Skeletal muscle satellite cell (primary cell): ENCODE data around the gene IP6K3.

Experiments used
- H3K27me3 ChIP-seq: 2 replicates; pipeline ENCODE4 v1.7.0; 2013; ENCODE audit warnings: low read length; ENCODE audit not compliant: control insufficient read depth, insufficient read depth
- H3K36me3 ChIP-seq: 2 replicates; pipeline ENCODE4 v1.7.0; 2013; ENCODE audit warnings: mild to moderate bottlenecking, control low read depth, low read length; ENCODE audit not compliant: insufficient read depth
- H3K4me1 ChIP-seq: 2 replicates; pipeline ENCODE4 v1.7.0; 2013; ENCODE audit warnings: low read length; ENCODE audit not compliant: control insufficient read depth, insufficient read depth
- H3K4me2 ChIP-seq: 2 replicates; pipeline ENCODE4 v1.7.0; 2013; ENCODE audit warnings: mild to moderate bottlenecking, low read length
- H3K4me3 ChIP-seq: 2 replicates; pipeline ENCODE4 v1.7.0; 2013; ENCODE audit warnings: low read length
- H3K9ac ChIP-seq: 2 replicates; pipeline ENCODE4 v1.7.0; 2013; ENCODE audit warnings: mild to moderate bottlenecking, low read depth, low read length, moderate library complexity
- H3K9me3 ChIP-seq: replicated peaks from 2 replicates; pipeline ENCODE4 v1.7.0; 2013; ENCODE audit warnings: mild to moderate bottlenecking, control low read depth, low read length

IP6K3 gene

DNA sequence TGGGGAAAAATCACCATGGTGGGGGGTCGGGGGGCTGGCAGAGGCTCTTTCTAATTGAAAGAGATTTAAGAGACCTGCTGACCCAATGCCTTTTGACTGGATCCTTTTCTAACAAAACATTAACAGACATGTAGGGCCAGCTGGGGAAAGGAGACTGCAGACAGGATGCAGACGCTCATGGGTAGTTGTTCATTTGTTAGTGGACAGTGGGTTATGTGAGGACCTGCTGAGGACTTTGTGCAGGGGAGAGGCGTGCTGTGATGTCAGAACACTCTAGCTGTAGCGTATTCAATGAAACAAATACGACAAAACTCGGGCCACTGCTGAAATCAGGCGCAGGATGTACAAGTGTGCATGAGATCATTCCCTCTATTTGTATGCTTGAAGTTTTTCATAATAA, 1.2 kb downstream of the IP6K3 start:
- H3K4me2 ChIP-seq, result peak overlapping the region; percentile 84
- H3K9me3 ChIP-seq, result no peaks in the 10 kb centered on the region
- H3K4me3 ChIP-seq, result peak overlapping the region; percentile 79
- peaks cover 77% of the 10 kb centered on the region for H3K4me1 ChIP-seq
- no peaks in the 10 kb centered on the region for H3K27me3 ChIP-seq
- H3K36me3 ChIP-seq, result peaks cover 13% of the 10 kb centered on the region
- peak overlapping the region; percentile 89 for H3K9ac ChIP-seq

GRCh38 chr6:33744895-33745546, 1.7 kb downstream of the IP6K3 start:
- H3K9ac ChIP-seq, result peak overlapping the region; percentile 89
- H3K27me3 ChIP-seq, result no peaks in the 10 kb centered on the region
- peak overlapping the region; percentile 79 for H3K4me3 ChIP-seq
- H3K9me3 ChIP-seq, result no peaks in the 10 kb centered on the region
- H3K36me3 ChIP-seq, result peaks cover 18% of the 10 kb centered on the region
- H3K4me2 ChIP-seq, result peak overlapping the region; percentile 84
- peaks cover 77% of the 10 kb centered on the region for H3K4me1 ChIP-seq

DNA sequence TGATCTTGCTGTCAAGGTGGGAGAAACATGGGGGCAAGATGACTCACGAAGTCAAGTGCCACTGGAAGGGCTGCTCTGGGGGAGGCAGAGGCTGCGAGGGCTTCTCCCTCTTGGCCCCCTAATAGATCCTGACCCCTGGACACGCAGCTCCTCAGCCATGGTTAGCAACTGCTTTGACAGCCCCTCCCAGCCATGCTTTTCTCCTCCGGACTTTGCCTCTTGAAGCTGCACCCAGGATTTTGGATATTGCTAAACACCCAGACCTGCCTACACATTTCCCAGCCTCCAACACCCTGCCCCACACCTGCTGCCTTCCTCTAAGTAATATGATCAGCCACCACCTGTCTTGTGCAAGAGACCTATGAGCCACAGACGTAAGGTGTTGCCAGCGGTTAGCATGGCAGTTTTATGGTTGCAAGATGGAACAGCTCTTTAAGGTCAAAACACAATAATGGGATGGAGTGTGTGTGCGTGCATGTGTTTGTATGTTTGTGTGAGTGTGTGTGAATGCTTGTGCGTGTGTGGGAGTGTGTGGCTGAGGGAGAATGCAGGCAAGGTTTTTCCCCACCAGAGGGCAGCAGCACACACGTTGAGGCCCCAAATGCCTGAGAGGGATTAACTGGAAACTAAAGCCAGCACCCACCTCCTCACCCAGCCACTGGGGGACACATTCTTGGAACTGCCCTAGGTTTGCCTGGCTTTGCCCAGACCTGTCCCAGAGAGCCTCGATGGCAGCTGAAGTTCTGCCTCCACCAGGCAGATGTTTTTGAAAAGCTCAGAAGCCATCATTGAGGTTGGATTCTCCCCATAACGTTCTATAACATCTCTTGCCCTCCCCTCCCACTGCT, 2.5 kb downstream of the IP6K3 start:
- Histone ChIP-seq H3K4me3 (peak overlapping the region; percentile 79), H3K36me3 (peaks cover 26% of the 10 kb centered on the region), H3K4me1 (peaks cover 75% of the 10 kb centered on the region), H3K27me3 (no peaks in the 10 kb centered on the region), H3K9me3 (no peaks in the 10 kb centered on the region), H3K4me2 (peak overlapping the region; percentile 84), H3K9ac (peak overlapping the region; percentile 30)

- H3K9ac ChIP-seq, result no peak overlapping the region
- H3K9me3 ChIP-seq, result no peaks in the 10 kb centered on the region
- no peaks in the 10 kb centered on the region for H3K27me3 ChIP-seq
- peaks cover 39% of the 10 kb centered on the region for H3K36me3 ChIP-seq
- peak overlapping the region; percentile 42 for H3K4me3 ChIP-seq
- H3K4me1 ChIP-seq, result peaks cover 72% of the 10 kb centered on the region
- peak overlapping the region; percentile 84 for H3K4me2 ChIP-seq
These were observed 3.9 kb downstream of the IP6K3 start for GRCh38 chr6:33742837-33743236.

DNA sequence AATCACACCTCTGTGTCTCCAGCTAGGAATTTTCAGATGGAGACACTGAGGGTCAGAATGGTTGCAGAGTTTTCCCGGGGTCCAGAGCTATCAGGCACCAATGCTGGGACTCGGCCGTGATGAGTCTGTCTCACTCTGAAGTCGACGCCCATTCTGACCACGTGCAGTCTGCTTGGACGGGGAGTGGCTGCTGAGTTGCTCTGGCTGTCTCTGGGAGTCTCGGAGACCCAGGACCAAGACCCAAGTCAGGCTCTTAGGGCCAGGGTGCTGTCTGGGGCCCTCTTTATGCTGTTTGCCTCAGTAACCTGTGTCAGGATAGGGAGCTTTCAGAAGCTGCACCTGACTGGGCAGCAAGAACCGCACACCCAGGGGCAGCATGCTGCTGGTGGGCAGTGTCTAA, 4.6 kb downstream of the IP6K3 start:
- Histone ChIP-seq H3K9ac (no peak overlapping the region), H3K4me3 (no peak overlapping the region), H3K36me3 (peaks cover 41% of the 10 kb centered on the region), H3K4me2 (peak overlapping the region; percentile 84), H3K27me3 (no peaks in the 10 kb centered on the region), H3K9me3 (no peaks in the 10 kb centered on the region), H3K4me1 (peaks cover 65% of the 10 kb centered on the region)

- peaks cover 52% of the 10 kb centered on the region for H3K4me1 ChIP-seq
- H3K9me3 ChIP-seq, result no peaks in the 10 kb centered on the region
- peak overlapping the region; percentile 34 for H3K4me2 ChIP-seq
- no peaks in the 10 kb centered on the region for H3K27me3 ChIP-seq
- H3K4me3 ChIP-seq, result no peak overlapping the region
- peak overlapping the region; percentile 29 for H3K9ac ChIP-seq
- H3K36me3 ChIP-seq, result peaks cover 44% of the 10 kb centered on the region
These were observed 5.9 kb downstream of the IP6K3 start for GRCh38 chr6:33740794-33741193.

GRCh38 chr6:33740204-33740608, 6.5 kb downstream of the IP6K3 start:
- Histone ChIP-seq H3K36me3 (peaks cover 47% of the 10 kb centered on the region), H3K9ac (peak overlapping the region; percentile 29), H3K9me3 (no peaks in the 10 kb centered on the region), H3K27me3 (no peaks in the 10 kb centered on the region), H3K4me3 (no peak overlapping the region), H3K4me2 (peak overlapping the region; percentile 34), H3K4me1 (peaks cover 46% of the 10 kb centered on the region)

DNA sequence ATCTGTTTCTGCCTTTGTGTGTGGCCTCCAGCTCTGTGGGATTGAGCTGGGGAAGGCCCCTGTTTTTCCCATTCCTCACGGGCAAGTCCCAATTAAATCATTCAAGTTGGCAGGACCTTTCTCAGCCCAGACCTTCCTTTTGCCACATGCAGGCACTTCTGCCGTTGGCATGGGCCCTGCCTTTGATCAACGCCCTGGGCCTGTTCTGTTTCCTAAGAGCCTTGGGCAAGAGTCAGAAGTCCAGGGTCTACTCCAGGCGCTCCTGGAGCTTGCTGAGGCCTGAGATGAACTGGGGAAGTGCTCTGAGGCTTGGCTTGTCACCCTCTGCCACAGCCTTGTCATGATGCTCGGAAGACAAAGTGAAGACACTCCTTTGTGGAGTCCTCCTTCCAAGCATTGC, 7.1 kb downstream of the IP6K3 start:
- H3K36me3 ChIP-seq, result peaks cover 53% of the 10 kb centered on the region

GRCh38 chr6:33738879-33739278, 7.8 kb downstream of the IP6K3 start:
- H3K4me3 ChIP-seq, result no peak overlapping the region
- H3K4me2 ChIP-seq, result no peak overlapping the region
- H3K9me3 ChIP-seq, result no peaks in the 10 kb centered on the region
- H3K4me1 ChIP-seq, result peaks cover 34% of the 10 kb centered on the region
- no peak overlapping the region for H3K9ac ChIP-seq
- H3K27me3 ChIP-seq, result no peaks in the 10 kb centered on the region
- H3K36me3 ChIP-seq, result peaks cover 58% of the 10 kb centered on the region

More for the DNA sequence above, 7.1 kb downstream of the IP6K3 start:
- Histone ChIP-seq H3K4me3 (no peak overlapping the region), H3K4me2 (no peak overlapping the region), H3K4me1 (peaks cover 41% of the 10 kb centered on the region), H3K27me3 (no peaks in the 10 kb centered on the region), H3K9ac (no peak overlapping the region), H3K9me3 (no peaks in the 10 kb centered on the region)

- peaks cover 64% of the 10 kb centered on the region for H3K36me3 ChIP-seq
- no peaks in the 10 kb centered on the region for H3K27me3 ChIP-seq
- no peak overlapping the region for H3K4me3 ChIP-seq
- no peak overlapping the region for H3K9ac ChIP-seq
- no peaks in the 10 kb centered on the region for H3K9me3 ChIP-seq
- H3K4me2 ChIP-seq, result no peak overlapping the region
- peaks cover 29% of the 10 kb centered on the region for H3K4me1 ChIP-seq
These were observed 8.6 kb downstream of the IP6K3 start for GRCh38 chr6:33738153-33738552.

GRCh38 chr6:33737267-33738026, 9.3 kb downstream of the IP6K3 start:
- H3K4me2 ChIP-seq, result no peak overlapping the region
- H3K9me3 ChIP-seq, result no peaks in the 10 kb centered on the region
- H3K36me3 ChIP-seq, result peaks cover 67% of the 10 kb centered on the region
- H3K9ac ChIP-seq, result peak overlapping the region; percentile 1
- H3K27me3 ChIP-seq, result no peaks in the 10 kb centered on the region
- H3K4me3 ChIP-seq, result no peak overlapping the region
- peaks cover 27% of the 10 kb centered on the region for H3K4me1 ChIP-seq
